Measurements from ENCODE around the gene THOC7.
A peak's percentile ranks its signal among the peaks of the same experiment; 100 is the strongest.

Gene THOC7

GRCh38 chr3:63832395-63832794 lies 31.2 kb downstream of the THOC7 start:
- DNase-seq = no peak

- DNase-seq = no peak
Measured at GRCh38 chr3:63830526-63830925, 33.1 kb downstream of the THOC7 start.

GRCh38 chr3:63824309-63824708 lies 39.3 kb downstream of the THOC7 start:
- DNase-seq = no peak

- no peak for DNase-seq
Measured at GRCh38 chr3:63819151-63819398, 44.5 kb downstream of the THOC7 start, which contains the start of gene C3orf49. C3orf49 (plus strand) TSS chr3:63819299; CDS start chr3:63819472, 173 bp downstream.

GRCh38 chr3:63818282-63819150 lies 45.1 kb downstream of the THOC7 start:
- peak; percentile 35 for DNase-seq

GRCh38 chr3:63817225-63817624 lies 46.4 kb downstream of the THOC7 start:
- DNase-seq = no peak

GRCh38 chr3:63814237-63814636 lies 49.4 kb downstream of the THOC7 start:
- DNase-seq = peak; percentile 71

GRCh38 chr3:63809607-63810006 lies 54.0 kb downstream of the THOC7 start:
- DNase-seq = peak; percentile 17

- no peak for DNase-seq
Measured at GRCh38 chr3:63808633-63809032, 55.0 kb downstream of the THOC7 start.

- DNase-seq = no peak
Measured at GRCh38 chr3:63807961-63808565, 55.5 kb downstream of the THOC7 start.

GRCh38 chr3:63803911-63804310 lies 59.7 kb downstream of the THOC7 start:
- DNase-seq = no peak

- DNase-seq = no peak
Measured at GRCh38 chr3:63800097-63800496, 63.5 kb downstream of the THOC7 start.

- DNase-seq = no peak
Measured at GRCh38 chr3:63798949-63799348, 64.7 kb downstream of the THOC7 start.

GRCh38 chr3:63798544-63798943 lies 65.1 kb downstream of the THOC7 start:
- DNase-seq = no peak

GRCh38 chr3:63795438-63795837 lies 68.2 kb downstream of the THOC7 start:
- no peak for DNase-seq

GRCh38 chr3:63791974-63792373 lies 71.6 kb downstream of the THOC7 start:
- no peak for DNase-seq
